GM18517 (cell line): Measurements from ENCODE around the gene KLHL8.

Experiments used
- ATAC-seq: cut with Tn5 transposase; IDR thresholded peaks from one replicate; pipeline ENCODE4 v1.9.1; 2021; ENCODE audit warnings: mild to moderate bottlenecking, moderate library complexity; ENCODE audit not compliant: unreplicated experiment

KLHL8 gene

GRCh38 chr4:87220094-87220822, at the start of gene KLHL8:
Gene KLHL8 (minus strand): TSS chr4:87220618. CDS start chr4:87195539, 25,079 bp downstream.
- peak; percentile 80 for ATAC-seq

- no peak for ATAC-seq
Measured at GRCh38 chr4:87270144-87270543, 49.7 kb upstream of the KLHL8 start.

GRCh38 chr4:87268411-87268810, 48.0 kb upstream of the KLHL8 start:
- no peak for ATAC-seq

- ATAC-seq, result no peak
Measured at GRCh38 chr4:87266986-87267385, 46.6 kb upstream of the KLHL8 start.

- ATAC-seq, result no peak
Measured at GRCh38 chr4:87262886-87263285, 42.5 kb upstream of the KLHL8 start.

GRCh38 chr4:87260477-87260876, 40.1 kb upstream of the KLHL8 start:
- ATAC-seq, result no peak

GRCh38 chr4:87258677-87259076, 38.3 kb upstream of the KLHL8 start:
- no peak for ATAC-seq

- no peak for ATAC-seq
Measured at GRCh38 chr4:87257523-87257922, 37.1 kb upstream of the KLHL8 start.

GRCh38 chr4:87255755-87256154, 35.3 kb upstream of the KLHL8 start:
- no peak for ATAC-seq

GRCh38 chr4:87251106-87251505, 30.7 kb upstream of the KLHL8 start:
- no peak for ATAC-seq

GRCh38 chr4:87250294-87250693, 29.9 kb upstream of the KLHL8 start:
- no peak for ATAC-seq

GRCh38 chr4:87249332-87250019, 29.1 kb upstream of the KLHL8 start:
- ATAC-seq, result no peak

GRCh38 chr4:87243426-87244053, 23.1 kb upstream of the KLHL8 start:
- no peak for ATAC-seq

- no peak for ATAC-seq
Measured at GRCh38 chr4:87241336-87241735, 20.9 kb upstream of the KLHL8 start.

- no peak for ATAC-seq
Measured at GRCh38 chr4:87240341-87240740, 19.9 kb upstream of the KLHL8 start.

GRCh38 chr4:87239821-87240220, 19.4 kb upstream of the KLHL8 start:
- no peak for ATAC-seq

- ATAC-seq, result no peak
Measured at GRCh38 chr4:87239194-87239593, 18.8 kb upstream of the KLHL8 start.

- no peak for ATAC-seq
Measured at GRCh38 chr4:87236861-87237260, 16.4 kb upstream of the KLHL8 start.

GRCh38 chr4:87235020-87235671, 14.7 kb upstream of the KLHL8 start:
- no peak for ATAC-seq

- ATAC-seq, result no peak
Measured at GRCh38 chr4:87232216-87232615, 11.8 kb upstream of the KLHL8 start.

- ATAC-seq, result no peak
Measured at GRCh38 chr4:87230806-87231205, 10.4 kb upstream of the KLHL8 start.

- no peak for ATAC-seq
Measured at GRCh38 chr4:87229979-87230378, 9.6 kb upstream of the KLHL8 start.
